ENCODE results near the gene IL17B. TPM values are rescaled to one million over a fixed set of nuclear protein-coding genes. Genes with fewer than 3 reads are reported as not detected.
A peak's percentile ranks its signal among the peaks of the same experiment; 100 is the strongest.

The IL17B gene
- total and polyA plus RNA-seq, 2 of the 13 experiments (the other 11 are each of a cell fraction or from before 2014, with no cell fraction given), result 0.29 to 2.6 TPM

- TF ChIP-seq ZNF407 (CRISPR knock-in tag; IDR thresholded peaks at IDR 0.05; ENCODE audit: not compliant biosample characterization) (peak; percentile 18), PAXIP1 (CRISPR knock-in tag; conservative IDR thresholded peaks at IDR 0.05) (no peak), HIC2 (CRISPR knock-in tag; IDR thresholded peaks at IDR 0.05; ENCODE audit: low read depth) (no peak; the same call in 1 of the 2 replicates), SALL1 (CRISPR knock-in tag; IDR thresholded peaks at IDR 0.05) (peak; percentile 45; the same call in 1 of the 2 replicates), KDM2A (CRISPR knock-in tag; IDR thresholded peaks at IDR 0.05; ENCODE audit: borderline replicate concordance, low read depth) (peak; percentile 52; the same call in 1 of the 2 replicates), ZFP90 (CRISPR knock-in tag; IDR thresholded peaks at IDR 0.05; ENCODE audit: borderline replicate concordance) (0 out of 2 replicates have a peak, but pooled peaks have one; percentile 17), ZNF761 (CRISPR knock-in tag; conservative IDR thresholded peaks at IDR 0.05) (no peak), MTA1 (CRISPR knock-in tag; IDR thresholded peaks at IDR 0.05; ENCODE audit: borderline replicate concordance) (no peak), PAX8 (CRISPR knock-in tag; IDR thresholded peaks at IDR 0.05; ENCODE audit: borderline replicate concordance) (0 out of 2 replicates have a peak, but pooled peaks have one; percentile 58), ZNF234 (CRISPR knock-in tag; conservative IDR thresholded peaks at IDR 0.05) (peak; percentile 74; the same call in 1 of the 2 replicates), RARA (CRISPR knock-in tag; IDR thresholded peaks at IDR 0.05) (0 out of 2 replicates have a peak, but pooled peaks have one; percentile 12), IRF2 (CRISPR knock-in tag; IDR thresholded peaks at IDR 0.05) (peak; percentile 23; the same call in 1 of the 2 replicates), TGIF2 (CRISPR knock-in tag; IDR thresholded peaks at IDR 0.05) (no peak), SOX5 (CRISPR knock-in tag; IDR thresholded peaks at IDR 0.05; ENCODE audit: borderline replicate concordance) (0 out of 2 replicates have a peak, but pooled peaks have one; percentile 33), SP5 (CRISPR knock-in tag; IDR thresholded peaks at IDR 0.05; ENCODE audit: borderline replicate concordance, low read depth) (peak; percentile 28; the same call in 1 of the 2 replicates), ZNF576 (CRISPR knock-in tag; IDR thresholded peaks at IDR 0.05) (no peak)
These were observed 2.9 kb upstream of the IL17B start (continued) for GRCh38 chr5:149381986-149382338.
